HepG2 (cell line): ENCODE data around the gene ZNF211. TPM values are rescaled to one million over a fixed set of nuclear protein-coding genes. Genes with fewer than 3 reads are reported as not detected.

ENCODE experiments used
- ATAC-seq: fragments of 200-7000 bp; cut with Tn5 transposase; 3 replicates; pipeline ENCODE4 v1.9.1; 2020; ENCODE audit warnings: mild to moderate bottlenecking, moderate library complexity
- BruUV-seq: library from RNA; stranded (reverse); fragments of 400-500 nt; replicated peaks from 2 replicates; lab custom pipeline; 2021; lab: Mats Ljungman, UMichigan
- CTCF ChIA-PET: fragments of 300-600 bp; formaldehyde crosslinking; extraction: SDS; loops from one replicate; lab custom pipeline; 2021; ENCODE audit warnings: low total read pairs, inconsistent platforms, low intra/inter-chr PET ratio; lab: Yijun Ruan, JAX
- POLR2A ChIA-PET: fragments of 350-600 bp; sonication (Branson Sonifier 250); formaldehyde crosslinking; loops from one replicate; lab custom pipeline; 2020; ENCODE audit warnings: antibody characterized with exemption, inconsistent platforms; lab: Yijun Ruan, JAX
- DNase-seq: peaks from one replicate; pipeline ENCODE4 v3.0.0-alpha.2; 2015; ENCODE audit warnings: low spot score
- FAIRE-seq: peaks from 3 replicates; lab custom pipeline; 2011; peaks lifted over from hg19 to GRCh38; lab: Jason Lieb, UNC
- H2AFZ ChIP-seq: one replicate; pipeline ENCODE4 v1.6.1; 2011; ENCODE audit warnings: low read length, inconsistent platforms
- H3K27ac ChIP-seq: fragments of 300-600 bp; 3 replicates; pipeline ENCODE4 v1.8.0; 2011; ENCODE audit warnings: mixed run types, mild to moderate bottlenecking, mixed read lengths, low read length, inconsistent platforms; ENCODE audit not compliant: insufficient read depth; ENCODE audit errors: extremely low read length
- H3K27me3 ChIP-seq, 2 experiments: fragments of 200-600 bp in 1 of 2; 2 replicates in 1 of 2; 3 replicates in 1 of 2; pipeline versions ENCODE4 v1.6.0 to v1.8.0; 2011; ENCODE audit warnings: low read length in 2 of 2, mild to moderate bottlenecking in 2 of 2, moderate library complexity in 2 of 2, inconsistent platforms in 1 of 2; ENCODE audit not compliant: insufficient read depth in 2 of 2, control insufficient read depth in 1 of 2
- H3K36me3 ChIP-seq, 2 experiments: fragments of 200-600 bp in 1 of 2; replicated peaks in 1 of 2; 2 replicates in 1 of 2; 3 replicates in 1 of 2; pipeline versions ENCODE4 v1.5.1 to v1.8.0; 2011; ENCODE audit warnings: low read length in 2 of 2, inconsistent platforms in 1 of 2; ENCODE audit not compliant: insufficient read depth in 2 of 2, control insufficient read depth in 1 of 2
- H3K4me1 ChIP-seq: 2 replicates; pipeline ENCODE4 v1.5.1; 2012; ENCODE audit warnings: low read length, inconsistent platforms; ENCODE audit not compliant: insufficient read depth
- H3K4me2 ChIP-seq: 2 replicates; pipeline ENCODE4 v1.6.0; 2011; ENCODE audit warnings: low read depth, low read length, inconsistent platforms
- H3K4me3 ChIP-seq, 3 experiments: fragments of 200-600 bp in 1 of 3; sonication (generic), shearing (Covaris generic) in 1 of 3; replicated peaks in 1 of 3; 2 replicates each; pipeline ENCODE4 v1.5.1; 2011 to 2016; ENCODE audit warnings: low read length in 3 of 3, inconsistent platforms in 2 of 3, low read depth in 2 of 3, mild to moderate bottlenecking in 2 of 3, control low read depth in 1 of 3, mixed read lengths in 1 of 3; ENCODE audit not compliant: insufficient read depth in 1 of 3
- H3K79me2 ChIP-seq: one replicate; pipeline ENCODE4 v1.6.1; 2011; ENCODE audit warnings: low read length, inconsistent platforms; ENCODE audit not compliant: insufficient read depth
- H3K9ac ChIP-seq: 2 replicates; pipeline ENCODE4 v1.6.0; 2011; ENCODE audit warnings: mild to moderate bottlenecking, low read depth, low read length, inconsistent platforms; ENCODE audit not compliant: insufficient read depth
- H3K9me3 ChIP-seq: 2 replicates; pipeline ENCODE4 v1.5.1; 2012; ENCODE audit warnings: mild to moderate bottlenecking, low read length
- H4K20me1 ChIP-seq: 2 replicates; pipeline ENCODE4 v1.6.0; 2011; ENCODE audit warnings: inconsistent platforms, mild to moderate bottlenecking, low read length, moderate library complexity; ENCODE audit not compliant: insufficient read depth
- BHLHE40 ChIP-seq: IDR thresholded peaks from 2 replicates; pipeline ENCODE4 v1.6.1; 2011; ENCODE audit warnings: low read length, improper control_type of control experiment
- BRF2 ChIP-seq: sonication (generic); formaldehyde crosslinking; IDR thresholded peaks from 2 replicates; pipeline ENCODE4 v1.8.1; 2022; ENCODE audit warnings: mild to moderate bottlenecking, missing genetic modification reagents
- ELK4 ChIP-seq: sonication (generic); formaldehyde crosslinking; IDR thresholded peaks from 2 replicates; pipeline ENCODE4 v1.9.0; 2021; ENCODE audit warnings: missing genetic modification reagents, borderline replicate concordance
- HDAC1 ChIP-seq: sonication (generic); formaldehyde crosslinking; IDR thresholded peaks from 2 replicates; pipeline ENCODE4 v1.5.1; 2020; ENCODE audit warnings: mild to moderate bottlenecking, missing genetic modification reagents
- NKX3-1 ChIP-seq: sonication (generic); formaldehyde crosslinking; IDR thresholded peaks from 2 replicates; pipeline ENCODE4 v1.5.0; 2020; ENCODE audit warnings: missing genetic modification reagents
- NONO ChIP-seq, 2 experiments: fragments of 450-650 bp in 1 of 2; sonication (generic) in 1 of 2; formaldehyde crosslinking in 1 of 2; IDR thresholded peaks in 1 of 2; conservative IDR thresholded peaks in 1 of 2; 2 replicates each; pipeline versions ENCODE4 v1.6.1 to v1.8.0; 2017 to 2022; ENCODE audit warnings: mild to moderate bottlenecking in 1 of 2, missing genetic modification reagents in 1 of 2, moderate library complexity in 1 of 2
- NR2F6 ChIP-seq, 2 experiments: IDR thresholded peaks; 2 replicates each; pipeline ENCODE4 v1.6.1; 2016; ENCODE audit warnings: antibody characterized with exemption in 1 of 2, mild to moderate bottlenecking in 1 of 2
- RBM39 ChIP-seq: fragments of 200-400 bp; formaldehyde crosslinking; IDR thresholded peaks from one replicate; pipeline ENCODE4 v1.6.1; 2018; ENCODE audit warnings: antibody characterized with exemption, mild to moderate bottlenecking, low read depth, low read length; ENCODE audit not compliant: poor library complexity, severe bottlenecking
- SOX6 ChIP-seq, 2 experiments: fragments of 450-650 bp in 1 of 2; sonication (generic) in 1 of 2; formaldehyde crosslinking in 1 of 2; IDR thresholded peaks; 2 replicates each; pipeline versions ENCODE4 v1.4.0 to v1.6.1; 2017 to 2020; ENCODE audit warnings: antibody characterized with exemption in 1 of 2, mild to moderate bottlenecking in 1 of 2, missing genetic modification reagents in 1 of 2
- THAP7 ChIP-seq: sonication (generic); formaldehyde crosslinking; IDR thresholded peaks from 2 replicates; pipeline ENCODE4 v1.8.1; 2023; ENCODE audit warnings: mild to moderate bottlenecking, missing genetic modification reagents
- ZKSCAN8 ChIP-seq: IDR thresholded peaks from 2 replicates; pipeline ENCODE4 v1.6.1; 2016; ENCODE audit warnings: borderline replicate concordance, missing genetic modification reagents, missing compliant biosample characterization
- ZNF230 ChIP-seq: sonication (generic); formaldehyde crosslinking; IDR thresholded peaks from 2 replicates; pipeline ENCODE4 v1.4.0; 2020; ENCODE audit warnings: mild to moderate bottlenecking, missing genetic modification reagents
- ZNF713 ChIP-seq: sonication (generic); formaldehyde crosslinking; IDR thresholded peaks from 2 replicates; pipeline ENCODE4 v1.4.0; 2020; ENCODE audit warnings: mild to moderate bottlenecking, missing genetic modification reagents
- ZNF776 ChIP-seq: sonication (generic); formaldehyde crosslinking; IDR thresholded peaks from 2 replicates; pipeline ENCODE4 v1.4.0; 2020; ENCODE audit warnings: mild to moderate bottlenecking, missing genetic modification reagents
- WGBS: methylation state at CpG from one replicate; pipeline ENCODE4 v1.1.6; 2017; ENCODE audit warnings: low lambda C conversion rate; 5-methylcytosine and 5-hydroxymethylcytosine counted together
- in situ Hi-C: cut with HindIII; loops from 2 replicates; pipeline ENCODE4 v1.10.0; 2017; ENCODE audit warnings: low pct_unique_long_range_greater_than_20kb; ENCODE audit not compliant: extremely low pct_ligation_motif_present
- intact Hi-C: fragments of 100-400 bp; cut with micrococcal nuclease; formaldehyde crosslinking; loops from one replicate; pipeline ENCODE4 v1.10.0; 2022; ENCODE audit not compliant: unreplicated experiment
- polyA plus RNA-seq, 8 experiments: library from polyadenylated mRNA; depleted of rRNA in 3 of 8; stranded (reverse) in 7 of 8; unstranded in 1 of 8; fragments of >200 nt; fragmentation: Illumina TruSeq in 4 of 8; extraction: Trizol in 4 of 8; gene quantifications; 2 replicates each; pipeline versions ENCODE4 v1.2.1 to v1.2.3, GENCODE V29; 2011 to 2016; ENCODE audit warnings: low read depth in 4 of 8, missing spikeins in 1 of 8, mixed read lengths in 1 of 8; ENCODE audit not compliant: insufficient read depth in 1 of 8
- total RNA-seq, 5 experiments: library from RNA; depleted of rRNA; stranded (reverse); fragments of >200 nt; fragmentation: Illumina TruSeq; extraction: Trizol; gene quantifications; 2 replicates each; pipeline ENCODE4 v1.2.3, GENCODE V29; 2016; ENCODE audit warnings: low read depth in 1 of 5

ZNF211 gene
- total and polyA plus RNA-seq, 2 of the 13 experiments (the other 11 are each of a cell fraction or from before 2014, with no cell fraction given): 9.9 to 11.2 TPM

GRCh38 chr19:57671124-57671895, 38.3 kb downstream of the ZNF211 start (continued):
- TF ChIP-seq RBM39 (no peak), ZNF230 (no peak), ELK4 (no peak), BHLHE40 (no peak), ZNF776 (no peak), ZNF713 (no peak), NR2F6 (IDR thresholded peaks at IDR 0.05) (no peak), NR2F6 (CRISPR knock-in tag; IDR thresholded peaks at IDR 0.05) (no peak)

GRCh38 chr19:57672466-57672865, 39.5 kb downstream of the ZNF211 start:
- TF ChIP-seq HDAC1 (CRISPR knock-in tag): no peak
- no peak for TF ChIP-seq ZKSCAN8 (CRISPR knock-in tag)
- no peak for TF ChIP-seq NONO (IDR thresholded peaks at IDR 0.05)
- TF ChIP-seq NONO (CRISPR knock-in tag; conservative IDR thresholded peaks at IDR 0.05): no peak
- no peak for TF ChIP-seq NKX3-1 (CRISPR knock-in tag)
- TF ChIP-seq SOX6 (IDR thresholded peaks at IDR 0.05): no peak
- TF ChIP-seq SOX6 (CRISPR knock-in tag; IDR thresholded peaks at IDR 0.05): no peak
- TF ChIP-seq THAP7 (CRISPR knock-in tag): no peak
- no peak for TF ChIP-seq BRF2 (CRISPR knock-in tag)
- TF ChIP-seq, all 625 proteins: peak for 0
- intact Hi-C loops: no loop called here
- in situ Hi-C loops: no loop called here
- WGBS: 38% methylated on average over 4 of the region's 4 CpGs
- Histone ChIP-seq H2AFZ (no peak overlapping the region), H3K79me2 (no peaks in the 10 kb centered on the region), H3K4me2 (no peak overlapping the region), H3K9me3 (no peaks in the 10 kb centered on the region), H3K27ac (no peak overlapping the region), H3K4me1 (no peaks in the 10 kb centered on the region), H3K9ac (no peak overlapping the region), H3K36me3 (no peaks in the 10 kb centered on the region), H3K4me3 (no peak overlapping the region), H4K20me1 (no peaks in the 10 kb centered on the region), H3K27me3 (no peaks in the 10 kb centered on the region; a peak in 1 of 5 replicates)
- BruUV-seq: no TSS peak
- ChIA-PET POLR2A (interaction anchor here (1.8 kb wide), 1 partner anchor 8 kb away, joined by 6 read pairs; no protein-coding TSS in a partner anchor), CTCF (no interaction called here)
- FAIRE-seq (no peak), DNase-seq (no peak), ATAC-seq (no peak)
